ENCODE measurements around the gene CCL11.

CCL11 gene

DNA sequence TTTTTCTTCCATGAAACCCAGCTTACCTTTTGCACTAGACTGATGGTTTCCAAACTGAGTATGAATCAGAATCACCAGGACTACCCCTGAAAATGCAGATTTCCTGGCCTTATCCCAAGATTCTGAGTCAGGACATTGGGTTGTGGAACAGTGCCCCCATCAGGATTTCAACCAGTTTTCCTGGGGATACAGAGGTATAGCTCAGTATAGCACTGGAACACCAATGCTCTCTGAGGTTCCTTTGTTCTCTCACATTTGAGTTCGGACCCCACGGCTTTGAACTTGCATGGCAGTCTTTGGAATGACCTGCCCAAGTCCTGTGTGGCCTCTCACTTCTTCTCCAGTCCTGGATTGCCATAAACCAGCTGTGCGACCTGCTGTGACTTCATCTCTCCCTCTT is 20.9 kb downstream of the CCL11 start:
- peak; percentile 71 for TF ChIP-seq CTCF (conservative IDR thresholded peaks at IDR 0.05; ENCODE audit: low read depth, low read length)
- no peak overlapping the region for H3K4me3 ChIP-seq (ENCODE audit: low read length)
- peak; percentile 38 for DNase-seq (ENCODE audit: low read depth)

DNA sequence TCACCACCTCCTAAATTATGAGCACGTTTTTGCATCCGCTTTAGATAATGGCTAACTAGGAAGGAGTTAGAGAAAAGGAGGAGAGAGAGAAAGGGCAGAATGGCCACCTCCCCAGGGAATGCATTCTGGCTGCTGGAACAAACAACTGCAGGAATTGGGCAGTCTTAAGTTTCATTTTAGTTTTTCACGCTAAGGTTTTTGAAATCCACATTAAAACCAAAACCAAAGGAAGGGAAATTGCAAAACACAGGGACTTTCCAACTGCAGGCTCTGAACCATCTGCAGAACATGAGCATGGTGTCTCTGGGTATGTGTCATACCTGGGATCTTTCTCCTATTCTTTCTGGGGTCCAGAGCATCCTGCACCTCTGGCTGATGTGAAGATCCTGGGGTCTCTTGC is 21.6 kb downstream of the CCL11 start:
- no peak for DNase-seq (ENCODE audit: low read depth)
- no peak for TF ChIP-seq CTCF (conservative IDR thresholded peaks at IDR 0.05; ENCODE audit: low read depth, low read length)
- H3K4me3 ChIP-seq (ENCODE audit: low read length): no peak overlapping the region

DNA sequence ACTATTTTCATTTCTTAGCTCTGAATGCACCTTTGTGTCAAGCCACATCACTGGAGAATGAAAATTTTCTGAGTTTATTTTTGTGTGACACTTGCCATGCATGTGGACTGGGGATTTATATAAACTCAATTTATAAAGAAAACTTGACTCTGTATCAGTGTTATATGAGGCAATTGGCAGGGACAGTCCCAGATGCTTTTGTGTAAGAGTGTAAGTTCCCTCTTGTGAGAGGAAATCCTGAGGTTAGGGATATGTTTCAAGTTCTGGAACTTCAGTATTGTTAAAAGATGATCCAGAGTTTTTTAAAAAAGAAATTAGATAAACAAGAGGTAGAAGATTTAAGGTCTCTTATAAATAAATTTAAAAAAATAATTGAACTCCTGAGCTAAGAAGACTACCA is 22.8 kb downstream of the CCL11 start:
- no peak for TF ChIP-seq CTCF (conservative IDR thresholded peaks at IDR 0.05; ENCODE audit: low read depth, low read length)
- DNase-seq (ENCODE audit: low read depth): no peak
- no peak overlapping the region for H3K4me3 ChIP-seq (ENCODE audit: low read length)

GRCh38 chr17:34311291-34311690 is 25.7 kb downstream of the CCL11 start:
- no peak overlapping the region for H3K4me3 ChIP-seq (ENCODE audit: low read length)
- no peak for DNase-seq (ENCODE audit: low read depth)
- TF ChIP-seq CTCF (conservative IDR thresholded peaks at IDR 0.05; ENCODE audit: low read depth, low read length): no peak

GRCh38 chr17:34312080-34312479 is 26.5 kb downstream of the CCL11 start:
- no peak for TF ChIP-seq CTCF (conservative IDR thresholded peaks at IDR 0.05; ENCODE audit: low read depth, low read length)
- H3K4me3 ChIP-seq (ENCODE audit: low read length): no peak overlapping the region
- no peak for DNase-seq (ENCODE audit: low read depth)

GRCh38 chr17:34313164-34313563 is 27.6 kb downstream of the CCL11 start:
- H3K4me3 ChIP-seq (ENCODE audit: low read length): no peak overlapping the region
- no peak for TF ChIP-seq CTCF (conservative IDR thresholded peaks at IDR 0.05; ENCODE audit: low read depth, low read length)
- no peak for DNase-seq (ENCODE audit: low read depth)

GRCh38 chr17:34314279-34314678 is 28.7 kb downstream of the CCL11 start:
- H3K4me3 ChIP-seq (ENCODE audit: low read length): no peak overlapping the region
- DNase-seq (ENCODE audit: low read depth): no peak
- TF ChIP-seq CTCF (conservative IDR thresholded peaks at IDR 0.05; ENCODE audit: low read depth, low read length): no peak
